HG03565 (cell line): ENCODE data around the gene TMEM271.

Experiments
- ATAC-seq: cut with Tn5 transposase; IDR thresholded peaks from one replicate; pipeline ENCODE4 v1.9.1; 2021; ENCODE audit warnings: mild to moderate bottlenecking, moderate library complexity; ENCODE audit not compliant: unreplicated experiment

The TMEM271 gene

DNA sequence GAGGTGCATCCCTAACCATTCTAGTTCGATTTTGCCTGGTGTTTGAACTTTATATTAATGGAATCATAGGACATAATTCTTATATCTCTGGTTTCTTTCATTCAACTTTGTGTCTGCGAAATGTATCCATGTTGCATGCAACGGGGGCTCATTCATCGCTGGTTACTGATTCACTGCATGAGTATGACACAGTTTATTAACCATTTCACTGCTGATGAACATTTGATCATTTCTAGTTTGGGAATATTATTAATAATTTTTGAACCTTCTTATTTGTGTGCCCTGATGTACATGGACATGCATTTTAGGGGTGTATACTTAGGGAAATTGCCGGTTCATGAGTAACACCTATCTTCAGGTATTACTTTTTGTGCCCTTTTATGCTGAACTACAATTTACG is 5.1 kb upstream of the TMEM271 start:
- no peak for ATAC-seq

DNA sequence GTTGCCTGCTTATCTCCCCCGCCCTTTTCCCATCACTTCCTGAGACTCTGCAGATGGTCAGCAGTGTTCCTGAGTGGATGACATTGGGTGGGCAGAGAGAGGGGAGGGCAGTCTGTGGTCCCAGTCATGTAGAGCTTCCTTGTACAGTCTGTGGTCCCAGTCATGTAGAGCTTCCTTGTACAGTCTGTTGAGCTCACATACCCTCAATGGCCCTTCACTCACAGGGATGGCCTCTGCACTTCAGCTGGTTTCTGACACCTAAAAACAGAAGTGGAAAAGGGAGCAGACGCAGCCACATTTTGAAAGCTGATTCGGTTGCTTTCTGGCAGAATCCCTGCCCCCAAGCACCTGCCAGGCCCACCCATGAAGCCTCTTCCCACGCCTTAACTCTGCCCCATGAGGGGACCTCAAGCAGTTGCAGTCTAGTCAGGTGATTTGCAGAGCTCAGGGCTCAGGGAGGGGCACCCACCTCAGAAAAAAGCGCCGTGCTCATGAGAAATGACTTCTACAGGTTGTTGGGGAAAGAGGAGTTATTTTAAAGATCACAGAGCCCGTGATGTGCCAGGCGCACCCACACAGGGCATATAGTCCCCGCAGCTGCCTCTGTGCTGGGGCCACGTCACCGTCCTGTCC is 3.6 kb upstream of the TMEM271 start:
- ATAC-seq: no peak

DNA sequence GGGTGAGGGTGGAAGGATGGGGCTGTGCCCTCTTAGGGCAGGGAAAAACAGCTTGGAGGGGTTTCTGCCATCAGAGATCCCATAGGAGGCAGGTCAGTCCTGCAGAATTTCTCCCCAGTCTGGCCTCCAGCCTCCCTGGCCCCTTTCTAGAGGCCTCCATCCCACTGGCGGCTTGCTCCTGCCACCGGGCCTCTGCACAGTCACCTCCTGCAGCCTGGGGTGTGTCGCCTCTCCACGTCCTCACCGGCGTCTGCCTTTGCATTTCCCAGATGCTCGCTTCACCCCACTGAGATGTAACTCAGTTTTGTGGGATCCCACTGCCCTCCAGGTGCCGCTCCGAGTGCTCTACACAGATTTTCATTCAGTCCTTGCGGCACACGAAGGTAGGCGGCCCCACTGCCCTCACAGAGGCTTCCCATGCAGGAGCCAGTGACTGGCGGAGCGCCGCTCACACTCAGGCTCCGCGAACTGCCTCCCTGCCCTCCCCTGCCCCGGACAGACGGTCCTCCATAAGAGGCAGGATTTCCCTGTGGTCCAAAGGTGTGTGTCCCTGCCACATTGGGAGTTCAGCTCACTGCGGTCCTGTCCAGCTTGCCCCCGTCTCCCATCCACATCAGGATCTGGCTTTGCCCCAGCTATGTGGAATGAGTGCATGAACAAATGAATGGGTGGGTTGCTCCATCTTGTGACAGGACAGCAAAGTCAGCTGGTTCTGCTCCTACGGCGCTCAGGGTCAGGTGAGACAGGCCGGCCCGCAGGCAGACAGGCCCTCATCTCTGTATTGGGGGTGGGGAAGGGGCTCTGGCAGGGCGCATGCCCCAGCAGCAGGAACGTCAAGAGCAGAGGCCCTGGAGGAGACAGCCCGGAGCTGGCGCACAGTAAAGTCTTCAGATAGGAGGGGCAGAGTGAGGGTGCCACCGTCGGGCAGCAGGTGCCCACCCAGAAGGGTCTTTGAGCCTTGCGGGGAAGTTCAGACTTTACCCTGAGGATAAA is 2.7 kb upstream of the TMEM271 start:
- ATAC-seq: no peak

DNA sequence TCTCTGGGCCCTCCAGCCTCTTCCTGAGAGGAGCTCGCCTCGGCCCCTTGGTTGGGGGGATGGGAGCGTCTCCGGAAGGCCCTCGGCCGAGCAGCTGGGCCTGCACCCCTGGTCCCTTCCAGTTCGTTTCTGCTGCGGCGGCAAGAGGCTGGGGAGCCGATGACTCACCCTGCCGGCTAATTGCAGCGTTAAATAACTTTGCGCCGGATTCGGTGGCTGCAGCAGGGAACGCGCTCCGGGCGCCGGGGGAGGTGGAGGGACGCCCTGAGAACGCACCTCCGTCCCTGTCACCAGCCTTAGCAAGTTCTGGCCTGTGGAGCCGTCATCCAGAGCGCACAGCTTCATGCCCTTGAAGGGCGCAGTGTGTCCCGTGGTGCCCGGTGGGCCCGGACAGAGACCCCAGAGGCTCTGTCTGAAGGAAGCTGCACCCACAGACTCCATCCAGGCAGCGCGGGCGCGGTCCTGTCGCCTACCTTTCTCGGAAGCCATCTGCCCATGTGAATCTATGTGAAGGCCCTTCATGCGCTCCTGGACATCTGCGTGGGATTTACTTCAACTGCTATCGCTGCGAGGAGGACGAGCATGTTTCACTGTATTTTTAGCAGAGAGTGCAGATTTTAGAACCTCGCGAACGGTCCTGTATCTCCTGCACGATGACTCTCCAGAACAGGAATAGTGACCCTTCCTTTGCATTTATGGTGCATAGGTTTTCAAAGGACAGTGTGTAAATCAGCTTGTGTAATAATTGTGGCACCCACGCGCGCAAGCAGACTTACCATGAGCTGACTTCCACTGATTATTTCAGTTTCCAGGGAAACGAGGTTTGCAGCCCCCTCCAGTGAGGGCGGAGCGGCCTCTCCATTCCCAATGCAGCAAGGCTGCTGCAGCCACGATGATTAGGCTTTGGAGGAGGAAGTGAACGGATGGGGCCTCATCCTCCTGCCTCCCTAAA is 1.7 kb upstream of the TMEM271 start:
- no peak for ATAC-seq

- ATAC-seq: no peak
These were observed 950 bp upstream of the TMEM271 start for GRCh38 chr4:576991-577498.

GRCh38 chr4:575281-576141 is 584 bp downstream of the TMEM271 start:
- ATAC-seq: no peak

GRCh38 chr4:574346-575161 is 1.5 kb downstream of the TMEM271 start:
- no peak for ATAC-seq

DNA sequence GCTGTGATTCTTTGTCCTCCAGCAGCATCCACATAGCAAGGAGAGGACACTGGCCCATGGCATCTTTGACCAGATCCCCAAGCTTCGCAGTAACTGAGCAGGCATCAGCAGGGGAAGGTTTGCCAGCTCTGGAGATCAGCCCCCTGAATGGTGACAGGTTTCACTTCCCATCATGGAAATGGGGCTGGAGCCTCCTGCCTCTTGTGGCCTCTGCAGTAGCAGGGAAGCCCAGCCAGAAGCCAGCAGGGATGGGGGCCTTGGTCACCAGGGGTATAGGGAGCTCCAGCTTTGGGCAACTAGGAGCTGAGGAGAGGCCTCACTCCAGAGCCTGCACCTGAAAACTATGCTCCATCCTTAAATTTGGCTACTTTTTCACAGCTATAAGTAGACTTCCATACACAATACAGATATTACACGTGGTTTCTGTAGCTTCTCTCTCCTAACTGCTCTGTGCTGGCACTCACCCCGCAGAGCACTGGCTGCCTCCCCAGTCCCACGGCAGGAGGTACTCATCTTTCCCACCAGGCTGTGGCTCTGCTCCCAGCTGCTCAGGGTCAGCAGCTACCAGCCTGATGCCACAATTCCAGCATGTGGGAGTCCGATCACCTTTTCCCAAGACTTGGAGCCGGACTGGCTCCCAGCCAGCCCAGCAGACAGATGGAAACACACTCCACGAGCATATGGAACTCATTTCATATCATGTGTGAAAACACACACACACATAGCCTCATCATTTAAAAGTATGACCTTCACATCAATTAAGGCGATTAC is 2.8 kb downstream of the TMEM271 start:
- no peak for ATAC-seq

DNA sequence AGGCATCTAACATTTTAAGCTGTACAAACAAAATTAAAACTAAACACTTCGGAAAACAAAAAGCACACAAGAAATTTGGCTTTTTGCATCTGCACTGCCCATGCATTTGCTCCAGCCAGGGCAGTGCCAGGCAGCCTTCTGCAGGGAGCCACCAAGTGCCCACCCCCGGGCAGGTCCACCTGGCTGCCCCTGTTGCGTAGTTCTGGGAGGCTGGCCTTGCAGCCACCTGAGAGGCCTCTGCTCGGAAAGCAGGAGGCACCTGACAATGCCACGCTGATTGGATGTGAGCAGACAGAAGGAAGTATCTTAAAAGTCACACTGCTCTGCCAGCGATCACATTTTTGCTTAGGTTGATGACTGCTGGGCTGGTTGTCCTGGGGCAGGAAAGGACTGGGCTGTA is 3.5 kb downstream of the TMEM271 start:
- ATAC-seq: no peak

DNA sequence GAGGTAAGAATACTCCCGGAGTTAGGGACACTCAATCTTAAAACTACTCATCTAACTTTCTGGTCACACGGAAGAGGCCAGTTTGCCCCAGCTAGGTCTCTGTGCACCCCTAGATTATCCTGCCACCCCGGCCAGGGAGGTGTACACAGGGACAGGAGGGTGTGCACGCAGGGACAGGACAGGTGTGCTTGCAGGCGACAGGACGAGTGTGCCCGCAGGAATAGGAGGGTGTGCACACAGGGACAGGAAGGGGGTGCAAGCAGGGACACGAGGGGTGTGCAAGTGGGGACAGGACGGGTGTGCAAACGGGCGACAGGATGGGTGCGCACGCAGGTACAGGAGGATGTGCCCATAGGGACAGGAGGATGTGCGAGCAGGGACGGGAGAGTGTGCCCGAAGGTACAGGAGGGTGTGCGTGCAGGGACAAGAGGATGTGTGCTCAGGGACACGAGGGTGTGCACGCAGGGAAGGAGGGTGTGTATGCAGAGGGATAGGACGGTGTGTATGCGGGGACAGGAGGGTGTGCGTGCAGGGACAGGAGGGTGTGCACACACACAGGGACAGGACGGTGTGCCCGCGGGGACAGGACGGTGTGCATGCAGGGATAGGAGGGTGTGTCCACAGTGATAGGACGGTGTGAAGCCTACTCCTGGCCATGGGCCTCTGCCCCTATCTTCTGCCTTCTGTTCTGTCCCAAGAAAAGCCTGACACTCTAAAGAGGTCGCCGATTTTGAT is 4.1 kb downstream of the TMEM271 start:
- ATAC-seq: no peak

DNA sequence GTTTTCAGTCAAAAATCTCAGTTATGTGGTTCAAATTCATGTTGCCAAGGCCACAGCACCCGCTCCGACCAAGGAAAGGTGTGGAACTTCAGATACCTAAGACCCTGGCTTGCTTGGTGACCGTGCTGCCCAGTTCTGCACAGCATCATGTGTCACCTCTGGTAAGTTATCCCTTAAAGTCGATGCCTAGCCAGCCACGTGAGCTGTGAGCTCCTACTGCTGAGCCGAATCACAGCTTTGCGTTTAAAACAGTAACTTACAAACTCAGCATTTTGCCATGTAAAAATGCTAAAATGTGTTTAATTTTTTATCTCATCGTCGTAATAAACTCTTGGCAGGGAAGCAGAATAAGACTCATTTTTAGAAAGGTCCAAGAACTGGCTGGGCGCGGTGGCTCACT is 5.3 kb downstream of the TMEM271 start:
- ATAC-seq: no peak

GRCh38 chr4:569958-570667 is 6.0 kb downstream of the TMEM271 start:
- ATAC-seq: no peak

DNA sequence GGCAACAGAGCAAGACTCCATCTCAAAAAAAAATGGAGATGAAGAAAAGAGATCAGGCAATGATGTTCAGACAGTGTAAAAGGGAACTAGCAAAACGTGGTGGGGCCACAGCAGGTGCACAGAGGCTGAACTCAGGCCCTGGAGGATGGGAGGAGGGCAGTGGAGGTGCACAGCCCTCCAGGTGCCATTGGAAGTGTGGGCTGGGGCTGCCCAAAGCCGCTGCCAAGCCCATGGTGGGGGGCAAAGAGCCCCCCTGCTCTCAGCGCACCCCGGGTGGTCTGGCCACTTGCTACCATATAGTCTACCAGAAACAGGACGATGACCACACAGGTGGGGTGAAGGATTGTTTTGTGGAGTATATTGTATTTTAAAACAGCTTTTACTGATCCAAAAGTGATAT is 7.1 kb downstream of the TMEM271 start:
- ATAC-seq: no peak

- no peak for ATAC-seq
These were observed 7.8 kb downstream of the TMEM271 start for GRCh38 chr4:568351-568652.

DNA sequence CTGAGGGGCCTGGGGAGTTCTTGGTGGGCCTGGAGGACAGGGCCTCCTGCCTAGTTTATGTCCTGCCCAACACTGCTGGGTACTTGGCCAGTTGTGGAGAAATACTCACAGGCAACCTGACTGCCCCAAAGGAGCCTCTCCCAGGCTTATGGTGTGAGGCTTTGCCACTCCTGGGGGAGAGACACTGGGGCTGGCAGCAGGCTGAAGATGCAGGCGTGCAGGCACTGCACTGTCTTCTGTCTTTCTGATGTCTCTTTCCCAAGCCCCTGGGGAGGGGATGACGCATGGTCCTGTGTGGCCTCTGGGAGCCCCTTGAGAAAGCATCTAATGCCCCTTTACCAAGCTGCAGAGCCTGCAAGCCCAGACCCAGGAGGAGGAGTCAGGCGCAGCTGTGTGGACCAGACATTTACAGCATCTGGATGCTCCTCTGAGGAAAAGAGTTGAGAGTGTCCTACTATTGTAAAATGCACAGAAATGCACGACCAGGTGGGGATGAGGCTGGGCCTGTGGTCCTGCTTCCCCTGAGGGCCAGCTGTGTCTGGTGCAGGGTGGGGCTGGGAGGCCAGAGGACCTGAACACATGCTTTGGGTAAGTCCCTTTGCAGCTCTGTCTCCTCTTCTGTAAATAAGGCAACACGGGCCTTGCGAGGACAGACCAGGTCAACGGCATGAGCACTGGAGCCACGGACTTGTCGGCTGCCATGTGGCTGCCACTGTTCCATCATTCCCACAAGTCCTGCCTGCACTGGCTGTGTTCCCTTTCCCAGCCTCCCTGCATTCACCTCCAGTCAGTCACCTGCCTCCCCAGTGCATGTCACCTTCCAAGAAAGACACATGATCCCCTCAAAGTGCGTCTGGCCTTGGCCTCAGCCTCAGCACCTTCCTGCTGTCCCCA is 8.4 kb downstream of the TMEM271 start:
- ATAC-seq: no peak
